Tibial nerve (tissue), 4 donors: Measurements from ENCODE around the gene HIGD1A.

Experiments
- EP300 ChIP-seq, 2 donors: sonication (generic); formaldehyde crosslinking; IDR thresholded peaks; one replicate each; pipeline ENCODE4 v1.6.1; 2017; ENCODE audit warnings: antibody characterized with exemption in 2 of 2, mild to moderate bottlenecking in 1 of 2
- POLR2A ChIP-seq, 2 donors: fragments of 450-650 bp; IDR thresholded peaks; one replicate each; pipeline ENCODE4 v1.6.1; 2017; ENCODE audit warnings: antibody characterized with exemption in 2 of 2, mild to moderate bottlenecking in 2 of 2, moderate library complexity in 2 of 2
- TF ChIP-seq, protein P1 (sequence below), 5 experiments: fragments of 200-600 bp in 3 of 5; fragments of 450-650 bp in 2 of 5; sonication (generic) in 3 of 5; IDR thresholded peaks; one replicate each; pipeline ENCODE4 v1.5.1; 2016 to 2019; ENCODE audit warnings: antibody characterized with exemption in 5 of 5, mild to moderate bottlenecking in 3 of 5, moderate library complexity in 2 of 5

DNA sequence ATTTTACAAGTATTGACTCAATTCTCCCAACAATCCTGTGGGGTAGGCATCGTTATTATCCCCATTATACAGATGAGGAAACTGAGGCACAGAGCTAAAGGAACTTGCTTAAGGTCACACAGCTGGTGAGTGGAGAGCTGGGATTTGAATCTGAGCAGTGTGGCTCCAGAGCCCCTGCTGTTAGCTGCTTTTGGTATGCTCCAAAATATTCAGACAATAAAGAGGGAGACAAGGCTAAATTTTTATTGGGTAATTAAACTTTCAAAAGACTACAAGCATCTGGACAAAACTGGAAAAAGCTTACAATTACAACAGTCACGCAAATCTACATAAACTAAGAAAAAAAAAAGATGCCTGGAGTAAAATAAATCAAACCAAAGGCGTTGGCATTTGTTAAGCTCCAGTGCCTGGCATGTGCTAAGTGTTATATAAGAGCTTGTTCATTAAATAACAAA is 59.0 kb downstream of the HIGD1A start:
- no peak for TF ChIP-seq POLR2A (IDR thresholded peaks at IDR 0.05)
- TF ChIP-seq, protein P1, sequence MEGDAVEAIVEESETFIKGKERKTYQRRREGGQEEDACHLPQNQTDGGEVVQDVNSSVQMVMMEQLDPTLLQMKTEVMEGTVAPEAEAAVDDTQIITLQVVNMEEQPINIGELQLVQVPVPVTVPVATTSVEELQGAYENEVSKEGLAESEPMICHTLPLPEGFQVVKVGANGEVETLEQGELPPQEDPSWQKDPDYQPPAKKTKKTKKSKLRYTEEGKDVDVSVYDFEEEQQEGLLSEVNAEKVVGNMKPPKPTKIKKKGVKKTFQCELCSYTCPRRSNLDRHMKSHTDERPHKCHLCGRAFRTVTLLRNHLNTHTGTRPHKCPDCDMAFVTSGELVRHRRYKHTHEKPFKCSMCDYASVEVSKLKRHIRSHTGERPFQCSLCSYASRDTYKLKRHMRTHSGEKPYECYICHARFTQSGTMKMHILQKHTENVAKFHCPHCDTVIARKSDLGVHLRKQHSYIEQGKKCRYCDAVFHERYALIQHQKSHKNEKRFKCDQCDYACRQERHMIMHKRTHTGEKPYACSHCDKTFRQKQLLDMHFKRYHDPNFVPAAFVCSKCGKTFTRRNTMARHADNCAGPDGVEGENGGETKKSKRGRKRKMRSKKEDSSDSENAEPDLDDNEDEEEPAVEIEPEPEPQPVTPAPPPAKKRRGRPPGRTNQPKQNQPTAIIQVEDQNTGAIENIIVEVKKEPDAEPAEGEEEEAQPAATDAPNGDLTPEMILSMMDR (IDR thresholded peaks at IDR 0.05), result no peak
- TF ChIP-seq EP300 (IDR thresholded peaks at IDR 0.05), result no peak
